Measurements from ENCODE around the gene SCN11A. TPM values are rescaled to one million over a fixed set of nuclear protein-coding genes. Genes with fewer than 3 reads are reported as not detected.
A peak's percentile ranks its signal among the peaks of the same experiment; 100 is the strongest.

SCN11A gene
- total and polyA plus RNA-seq, 2 of the 13 experiments (the other 11 are each of a cell fraction or from before 2014, with no cell fraction given), result 0.02 to 0.11 TPM

DNA sequence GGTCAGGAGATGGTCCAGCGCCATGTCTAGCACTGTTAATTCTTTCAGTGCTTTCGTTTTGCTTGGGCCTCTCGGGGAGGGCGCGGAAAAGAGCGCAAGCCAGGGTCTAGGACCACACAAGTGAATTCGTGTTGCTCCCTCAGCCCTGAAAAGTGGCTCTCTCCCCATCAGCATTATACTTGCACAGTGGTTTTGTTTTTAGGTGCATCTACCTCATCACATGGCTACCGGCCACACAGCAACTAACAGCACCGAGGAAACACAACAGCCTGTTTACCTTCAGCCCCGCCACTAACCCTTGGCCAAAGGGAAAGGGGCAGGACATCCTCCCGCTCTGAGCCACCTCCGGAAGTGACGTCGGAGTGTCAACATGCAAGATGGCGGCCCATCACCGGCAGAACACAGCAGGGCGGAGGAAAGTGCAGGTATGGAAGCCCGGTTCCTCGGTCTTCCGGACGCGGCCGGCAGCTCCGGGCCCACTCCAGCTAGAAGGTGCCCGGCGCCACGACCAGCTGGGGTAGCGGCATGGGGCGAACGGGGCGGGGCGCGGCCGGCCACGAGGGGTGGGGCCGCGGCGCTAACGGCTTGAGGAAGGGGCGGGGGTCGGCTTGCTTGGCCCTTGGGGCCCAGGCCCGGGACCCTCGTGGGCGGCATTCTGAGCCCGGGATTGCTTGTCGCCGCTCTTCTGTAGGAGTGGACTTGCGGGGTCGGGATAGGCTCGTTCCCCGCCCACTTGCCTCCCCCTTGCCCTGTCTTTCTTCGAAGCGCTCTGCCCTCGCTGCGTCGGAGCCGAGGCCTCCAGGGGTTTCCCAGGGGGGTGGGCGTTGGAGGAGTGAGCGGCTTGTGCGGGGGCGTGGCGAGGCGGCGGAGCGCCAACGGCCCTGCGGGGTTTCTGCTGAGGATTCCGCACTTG, at the start of gene SCN11A, which contains the start of gene WDR48 (continued):
- TF ChIP-seq, protein P1, sequence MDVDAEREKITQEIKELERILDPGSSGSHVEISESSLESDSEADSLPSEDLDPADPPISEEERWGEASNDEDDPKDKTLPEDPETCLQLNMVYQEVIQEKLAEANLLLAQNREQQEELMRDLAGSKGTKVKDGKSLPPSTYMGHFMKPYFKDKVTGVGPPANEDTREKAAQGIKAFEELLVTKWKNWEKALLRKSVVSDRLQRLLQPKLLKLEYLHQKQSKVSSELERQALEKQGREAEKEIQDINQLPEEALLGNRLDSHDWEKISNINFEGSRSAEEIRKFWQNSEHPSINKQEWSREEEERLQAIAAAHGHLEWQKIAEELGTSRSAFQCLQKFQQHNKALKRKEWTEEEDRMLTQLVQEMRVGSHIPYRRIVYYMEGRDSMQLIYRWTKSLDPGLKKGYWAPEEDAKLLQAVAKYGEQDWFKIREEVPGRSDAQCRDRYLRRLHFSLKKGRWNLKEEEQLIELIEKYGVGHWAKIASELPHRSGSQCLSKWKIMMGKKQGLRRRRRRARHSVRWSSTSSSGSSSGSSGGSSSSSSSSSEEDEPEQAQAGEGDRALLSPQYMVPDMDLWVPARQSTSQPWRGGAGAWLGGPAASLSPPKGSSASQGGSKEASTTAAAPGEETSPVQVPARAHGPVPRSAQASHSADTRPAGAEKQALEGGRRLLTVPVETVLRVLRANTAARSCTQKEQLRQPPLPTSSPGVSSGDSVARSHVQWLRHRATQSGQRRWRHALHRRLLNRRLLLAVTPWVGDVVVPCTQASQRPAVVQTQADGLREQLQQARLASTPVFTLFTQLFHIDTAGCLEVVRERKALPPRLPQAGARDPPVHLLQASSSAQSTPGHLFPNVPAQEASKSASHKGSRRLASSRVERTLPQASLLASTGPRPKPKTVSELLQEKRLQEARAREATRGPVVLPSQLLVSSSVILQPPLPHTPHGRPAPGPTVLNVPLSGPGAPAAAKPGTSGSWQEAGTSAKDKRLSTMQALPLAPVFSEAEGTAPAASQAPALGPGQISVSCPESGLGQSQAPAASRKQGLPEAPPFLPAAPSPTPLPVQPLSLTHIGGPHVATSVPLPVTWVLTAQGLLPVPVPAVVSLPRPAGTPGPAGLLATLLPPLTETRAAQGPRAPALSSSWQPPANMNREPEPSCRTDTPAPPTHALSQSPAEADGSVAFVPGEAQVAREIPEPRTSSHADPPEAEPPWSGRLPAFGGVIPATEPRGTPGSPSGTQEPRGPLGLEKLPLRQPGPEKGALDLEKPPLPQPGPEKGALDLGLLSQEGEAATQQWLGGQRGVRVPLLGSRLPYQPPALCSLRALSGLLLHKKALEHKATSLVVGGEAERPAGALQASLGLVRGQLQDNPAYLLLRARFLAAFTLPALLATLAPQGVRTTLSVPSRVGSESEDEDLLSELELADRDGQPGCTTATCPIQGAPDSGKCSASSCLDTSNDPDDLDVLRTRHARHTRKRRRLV (CRISPR knock-in tag; IDR thresholded peaks at IDR 0.05), result no peak
- TF ChIP-seq HMG20A (CRISPR knock-in tag; IDR thresholded peaks at IDR 0.05; ENCODE audit: borderline replicate concordance), result no peak
- TF ChIP-seq, protein P2, sequence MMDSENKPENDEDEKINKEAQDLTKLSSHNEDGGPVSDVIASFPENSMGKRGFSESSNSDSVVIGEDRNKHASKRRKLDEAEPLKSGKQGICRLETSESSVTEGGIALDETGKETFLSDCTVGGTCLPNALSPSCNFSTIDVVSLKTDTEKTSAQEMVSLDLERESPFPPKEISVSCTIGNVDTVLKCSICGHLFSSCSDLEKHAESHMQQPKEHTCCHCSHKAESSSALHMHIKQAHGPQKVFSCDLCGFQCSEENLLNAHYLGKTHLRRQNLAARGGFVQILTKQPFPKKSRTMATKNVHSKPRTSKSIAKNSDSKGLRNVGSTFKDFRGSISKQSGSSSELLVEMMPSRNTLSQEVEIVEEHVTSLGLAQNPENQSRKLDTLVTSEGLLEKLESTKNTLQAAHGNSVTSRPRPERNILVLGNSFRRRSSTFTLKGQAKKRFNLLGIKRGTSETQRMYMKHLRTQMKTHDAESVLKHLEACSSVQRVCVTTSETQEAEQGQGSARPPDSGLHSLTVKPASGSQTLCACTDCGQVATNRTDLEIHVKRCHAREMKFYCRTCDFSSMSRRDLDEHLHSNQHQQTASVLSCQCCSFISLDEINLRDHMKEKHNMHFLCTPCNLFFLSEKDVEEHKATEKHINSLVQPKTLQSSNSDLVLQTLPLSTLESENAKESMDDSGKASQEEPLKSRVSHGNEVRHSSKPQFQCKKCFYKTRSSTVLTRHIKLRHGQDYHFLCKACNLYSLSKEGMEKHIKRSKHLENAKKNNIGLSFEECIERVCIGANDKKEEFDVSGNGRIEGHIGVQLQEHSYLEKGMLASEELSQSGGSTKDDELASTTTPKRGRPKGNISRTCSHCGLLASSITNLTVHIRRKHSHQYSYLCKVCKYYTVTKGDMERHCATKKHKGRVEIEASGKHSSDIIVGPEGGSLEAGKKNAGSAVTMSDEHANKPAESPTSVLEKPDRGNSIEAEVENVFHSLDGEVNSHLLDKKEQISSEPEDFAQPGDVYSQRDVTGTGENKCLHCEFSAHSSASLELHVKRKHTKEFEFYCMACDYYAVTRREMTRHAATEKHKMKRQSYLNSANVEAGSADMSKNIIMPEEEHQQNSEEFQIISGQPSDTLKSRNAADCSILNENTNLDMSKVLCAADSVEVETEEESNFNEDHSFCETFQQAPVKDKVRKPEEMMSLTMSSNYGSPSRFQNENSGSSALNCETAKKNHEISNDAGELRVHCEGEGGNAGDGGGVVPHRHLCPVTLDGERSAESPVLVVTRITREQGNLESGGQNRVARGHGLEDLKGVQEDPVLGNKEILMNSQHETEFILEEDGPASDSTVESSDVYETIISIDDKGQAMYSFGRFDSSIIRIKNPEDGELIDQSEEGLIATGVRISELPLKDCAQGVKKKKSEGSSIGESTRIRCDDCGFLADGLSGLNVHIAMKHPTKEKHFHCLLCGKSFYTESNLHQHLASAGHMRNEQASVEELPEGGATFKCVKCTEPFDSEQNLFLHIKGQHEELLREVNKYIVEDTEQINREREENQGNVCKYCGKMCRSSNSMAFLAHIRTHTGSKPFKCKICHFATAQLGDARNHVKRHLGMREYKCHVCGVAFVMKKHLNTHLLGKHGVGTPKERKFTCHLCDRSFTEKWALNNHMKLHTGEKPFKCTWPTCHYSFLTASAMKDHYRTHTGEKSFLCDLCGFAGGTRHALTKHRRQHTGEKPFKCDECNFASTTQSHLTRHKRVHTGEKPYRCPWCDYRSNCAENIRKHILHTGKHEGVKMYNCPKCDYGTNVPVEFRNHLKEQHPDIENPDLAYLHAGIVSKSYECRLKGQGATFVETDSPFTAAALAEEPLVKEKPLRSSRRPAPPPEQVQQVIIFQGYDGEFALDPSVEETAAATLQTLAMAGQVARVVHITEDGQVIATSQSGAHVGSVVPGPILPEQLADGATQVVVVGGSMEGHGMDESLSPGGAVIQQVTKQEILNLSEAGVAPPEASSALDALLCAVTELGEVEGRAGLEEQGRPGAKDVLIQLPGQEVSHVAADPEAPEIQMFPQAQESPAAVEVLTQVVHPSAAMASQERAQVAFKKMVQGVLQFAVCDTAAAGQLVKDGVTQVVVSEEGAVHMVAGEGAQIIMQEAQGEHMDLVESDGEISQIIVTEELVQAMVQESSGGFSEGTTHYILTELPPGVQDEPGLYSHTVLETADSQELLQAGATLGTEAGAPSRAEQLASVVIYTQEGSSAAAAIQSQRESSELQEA (CRISPR knock-in tag; IDR thresholded peaks at IDR 0.05; ENCODE audit: not compliant biosample characterization), result peak; percentile 70
- TF ChIP-seq ADNP (CRISPR knock-in tag; IDR thresholded peaks at IDR 0.05), result no peak
- TF ChIP-seq ZNF614 (CRISPR knock-in tag; IDR thresholded peaks at IDR 0.05; ENCODE audit: borderline replicate concordance), result no peak; the same call in 1 of the 2 replicates
- TF ChIP-seq ZNF17 (CRISPR knock-in tag; IDR thresholded peaks at IDR 0.05), result no peak
- no peak; the same call in 1 of the 2 replicates for TF ChIP-seq ZNF230 (CRISPR knock-in tag; IDR thresholded peaks at IDR 0.05)
- TF ChIP-seq CEBPG (CRISPR knock-in tag; IDR thresholded peaks at IDR 0.05), result peak; percentile 55
- TF ChIP-seq CCAR2 (optimal IDR thresholded peaks at IDR 0.05; ENCODE audit: low read depth, low read length), result no peak
- TF ChIP-seq GATA4 (IDR thresholded peaks at IDR 0.05; ENCODE audit: borderline replicate concordance, low read depth), result peak; percentile 80; the same call in 1 of the 2 replicates
- peak; percentile 76 for TF ChIP-seq E2F1 (CRISPR knock-in tag; IDR thresholded peaks at IDR 0.05)
- no peak for TF ChIP-seq ZNF10 (CRISPR knock-in tag; IDR thresholded peaks at IDR 0.05; ENCODE audit: borderline replicate concordance, low read depth)
- no peak for TF ChIP-seq ZNF567 (CRISPR knock-in tag; IDR thresholded peaks at IDR 0.05; ENCODE audit: borderline replicate concordance)
